NB4 (cell line): ENCODE results near the gene MANEA.

Experiments used
- DNase-seq: peaks from one replicate; pipeline ENCODE4 v3.0.0; 2010; ENCODE audit warnings: low read depth
- H3K4me3 ChIP-seq: one replicate; pipeline ENCODE4 v1.5.1; 2011; ENCODE audit warnings: mild to moderate bottlenecking, low read depth, low read length, moderate library complexity
- CTCF ChIP-seq: IDR thresholded peaks from one replicate; pipeline ENCODE4 v1.5.1; 2012; ENCODE audit warnings: low read depth, low read length
- MAX ChIP-seq: IDR thresholded peaks from 2 replicates; pipeline ENCODE4 v1.6.1; 2011; ENCODE audit warnings: low read depth, low read length
- MYC ChIP-seq: IDR thresholded peaks from 2 replicates; pipeline ENCODE4 v1.6.1; 2011; ENCODE audit warnings: low read depth, low read length
- POLR2A ChIP-seq: IDR thresholded peaks from 2 replicates; pipeline ENCODE4 v1.6.1; 2011; ENCODE audit warnings: mild to moderate bottlenecking; ENCODE audit not compliant: insufficient read length; ENCODE audit errors: extremely low read depth

MANEA gene

DNA sequence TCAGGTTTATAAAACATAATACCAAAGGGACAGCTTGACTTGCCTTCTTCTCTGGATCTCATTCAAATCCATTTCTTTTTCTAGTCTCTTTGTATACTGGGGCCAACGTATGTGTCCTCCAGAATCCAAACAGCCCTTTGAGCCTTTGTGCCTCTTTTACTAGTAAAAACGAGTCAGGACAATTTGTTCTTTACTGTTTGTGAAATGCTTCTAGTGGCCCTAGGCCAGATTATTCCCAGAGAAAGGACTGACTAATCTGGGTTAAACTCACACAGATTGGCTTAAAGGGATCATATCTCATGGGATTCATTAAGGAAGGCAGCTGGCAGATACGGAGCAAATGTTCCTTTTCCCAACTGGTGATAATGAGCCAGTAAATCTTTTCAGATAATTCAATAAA, 32.1 kb upstream of the MANEA start:
- TF ChIP-seq MYC, result no peak
- TF ChIP-seq POLR2A, result no peak
- no peak for TF ChIP-seq MAX
- no peak for TF ChIP-seq CTCF
- H3K4me3 ChIP-seq, result no peak overlapping the region
- no peak for DNase-seq

GRCh38 chr6:95545686-95546085, 31.6 kb upstream of the MANEA start:
- H3K4me3 ChIP-seq, result no peak overlapping the region
- DNase-seq, result no peak
- TF ChIP-seq MYC, result no peak
- TF ChIP-seq POLR2A, result no peak

GRCh38 chr6:95546148-95546547, 31.2 kb upstream of the MANEA start:
- H3K4me3 ChIP-seq, result no peak overlapping the region
- TF ChIP-seq MAX (no peak), POLR2A (no peak), CTCF (no peak), MYC (no peak)
- DNase-seq, result no peak

DNA sequence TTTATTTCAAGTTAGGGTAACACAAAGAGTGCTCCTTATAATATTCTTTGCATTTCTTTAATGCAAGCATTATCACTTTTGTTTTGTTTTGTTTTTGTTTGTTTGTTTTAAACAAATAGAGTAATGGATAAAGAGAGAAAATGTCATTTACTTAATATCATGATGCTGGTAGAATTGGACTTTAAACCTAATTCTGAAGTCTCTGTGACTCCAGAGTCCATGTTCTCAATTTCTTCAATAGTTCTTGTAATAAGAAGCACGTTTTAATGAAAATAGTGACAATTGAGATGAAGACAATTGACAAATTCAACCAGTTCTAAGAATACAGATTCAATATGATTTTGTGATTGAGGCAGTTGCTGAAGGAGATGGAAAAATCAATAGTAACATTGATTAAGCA, 30.3 kb upstream of the MANEA start:
- TF ChIP-seq CTCF, result no peak
- TF ChIP-seq MAX, result no peak
- no peak for TF ChIP-seq MYC
- no peak for TF ChIP-seq POLR2A

DNA sequence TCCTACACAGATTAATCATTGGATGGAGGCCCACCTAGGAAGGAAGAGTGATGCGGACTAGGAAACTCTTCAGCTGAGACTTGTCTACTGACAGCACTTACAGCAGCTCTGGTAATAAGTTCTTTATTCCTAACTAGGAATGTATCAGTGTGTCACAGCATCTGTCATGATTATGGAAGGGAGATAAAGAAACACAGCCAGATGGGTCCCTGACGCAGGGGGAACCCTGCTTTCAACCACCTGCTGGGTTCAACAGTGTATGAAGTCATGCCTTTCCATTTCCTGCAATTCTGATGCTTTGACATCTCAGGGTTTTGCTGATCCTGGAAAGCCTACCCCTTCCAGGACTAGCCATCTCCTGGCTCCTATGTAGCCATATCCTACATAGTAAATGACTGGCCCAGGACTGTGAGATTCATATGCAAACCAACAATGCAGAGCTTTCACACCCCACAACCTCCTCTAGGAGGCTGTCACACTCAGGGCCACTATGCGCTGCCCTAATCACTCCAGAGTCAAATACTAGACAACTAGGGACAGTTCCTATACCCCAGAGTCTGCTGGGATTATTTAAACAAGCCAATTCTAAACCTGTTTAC, 29.0 kb upstream of the MANEA start:
- TF ChIP-seq CTCF (no peak), POLR2A (no peak), MAX (no peak), MYC (no peak)
- no peak for DNase-seq
- H3K4me3 ChIP-seq, result no peak overlapping the region

More for the DNA sequence above, 30.3 kb upstream of the MANEA start:
- H3K4me3 ChIP-seq, result no peak overlapping the region
- no peak for DNase-seq

GRCh38 chr6:95551678-95552324, 25.5 kb upstream of the MANEA start:
- no peak for DNase-seq
- no peak for TF ChIP-seq MAX
- no peak for TF ChIP-seq CTCF
- TF ChIP-seq POLR2A, result no peak
- no peak for TF ChIP-seq MYC
- no peak overlapping the region for H3K4me3 ChIP-seq
